ENCODE results near the gene CENPV.
"Not testable (repeated sequence)": the region's sequence is repeated elsewhere in the genome, so short reads cannot be mapped to it uniquely, and the experiment has no call there.

Gene CENPV

GRCh38 chr17:16313139-16314090, 39.9 kb downstream of the CENPV start:
- no peak overlapping the region for H3K4me3 ChIP-seq (ENCODE audit: low read depth, low read length)
- H3K4me1 ChIP-seq (ENCODE audit: control insufficient read depth, insufficient read depth, low read length, unreplicated experiment): no peaks in the 10 kb centered on the region
- no peaks in the 10 kb centered on the region for H3K27me3 ChIP-seq (ENCODE audit: insufficient read depth, low read length)
- H3K36me3 ChIP-seq (ENCODE audit: insufficient read depth, low read length): no peaks in the 10 kb centered on the region
- no peak overlapping the region for H3K27ac ChIP-seq (ENCODE audit: low read depth, low read length)
- H3K79me2 ChIP-seq (ENCODE audit: control insufficient read depth, insufficient read depth, low read length, unreplicated experiment): no peaks in the 10 kb centered on the region
- no peak overlapping the region for H2AFZ ChIP-seq (ENCODE audit: low read length, unreplicated experiment)

- not testable (repeated sequence) for H3K4me1 ChIP-seq (ENCODE audit: control insufficient read depth, insufficient read depth, low read length, unreplicated experiment); H2AFZ ChIP-seq (ENCODE audit: low read length, unreplicated experiment); H3K27ac ChIP-seq (ENCODE audit: low read depth, low read length); H3K36me3 ChIP-seq (ENCODE audit: insufficient read depth, low read length); H3K4me3 ChIP-seq (ENCODE audit: low read depth, low read length); H3K79me2 ChIP-seq (ENCODE audit: control insufficient read depth, insufficient read depth, low read length, unreplicated experiment); H3K27me3 ChIP-seq (ENCODE audit: insufficient read depth, low read length)
Observed at GRCh38 chr17:16312061-16312460, 41.2 kb downstream of the CENPV start.

DNA sequence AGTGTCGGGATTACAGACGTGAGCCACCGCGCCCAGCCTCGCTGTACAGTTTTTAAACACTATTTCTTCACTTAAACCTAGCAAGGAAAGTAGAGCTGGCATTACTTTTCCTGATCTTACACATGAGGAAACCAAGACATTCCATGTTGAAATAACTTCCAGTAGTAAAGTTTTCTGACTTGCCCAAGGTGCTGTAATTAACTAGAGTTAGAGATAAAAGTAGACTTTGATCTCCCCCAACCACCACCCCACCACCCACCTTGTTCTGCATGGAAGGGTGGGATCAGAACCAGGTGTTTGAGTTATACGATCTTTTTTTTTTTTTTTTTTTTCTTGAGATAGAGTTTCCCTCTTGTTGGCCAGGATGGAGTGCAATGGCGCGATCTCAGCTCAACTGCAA, 47.1 kb downstream of the CENPV start:
- Histone ChIP-seq H3K79me2 (ENCODE audit: control insufficient read depth, insufficient read depth, low read length, unreplicated experiment) (no peaks in the 10 kb centered on the region), H3K4me3 (ENCODE audit: low read depth, low read length) (no peak overlapping the region), H3K36me3 (ENCODE audit: insufficient read depth, low read length) (no peaks in the 10 kb centered on the region), H2AFZ (ENCODE audit: low read length, unreplicated experiment) (no peak overlapping the region), H3K4me1 (ENCODE audit: control insufficient read depth, insufficient read depth, low read length, unreplicated experiment) (peaks cover 7% of the 10 kb centered on the region), H3K27me3 (ENCODE audit: insufficient read depth, low read length) (no peaks in the 10 kb centered on the region), H3K27ac (ENCODE audit: low read depth, low read length) (no peak overlapping the region)

DNA sequence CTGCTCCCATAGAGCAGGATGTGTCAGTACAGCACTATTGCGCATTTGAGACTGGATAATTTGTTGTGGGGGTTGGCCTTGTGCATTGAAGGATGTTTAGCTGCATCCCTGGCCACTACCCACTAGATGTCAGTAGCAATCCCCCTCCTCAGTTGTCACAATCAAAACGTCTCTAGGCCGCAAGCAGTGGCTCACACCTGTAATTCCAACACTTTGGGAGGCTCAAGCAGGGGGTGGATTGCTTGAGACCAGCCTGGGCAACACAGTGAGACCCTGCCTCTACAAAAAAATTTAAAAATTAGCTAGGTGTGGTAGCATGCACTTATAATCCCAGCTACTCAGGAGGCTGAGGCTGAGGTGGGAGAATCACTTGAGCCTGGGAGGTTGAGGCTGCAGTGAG, 48.4 kb downstream of the CENPV start:
- Histone ChIP-seq H3K27me3 (ENCODE audit: insufficient read depth, low read length) (no peaks in the 10 kb centered on the region), H3K4me3 (ENCODE audit: low read depth, low read length) (no peak overlapping the region), H3K4me1 (ENCODE audit: control insufficient read depth, insufficient read depth, low read length, unreplicated experiment) (peaks cover 7% of the 10 kb centered on the region), H3K27ac (ENCODE audit: low read depth, low read length) (no peak overlapping the region), H3K36me3 (ENCODE audit: insufficient read depth, low read length) (no peaks in the 10 kb centered on the region), H2AFZ (ENCODE audit: low read length, unreplicated experiment) (no peak overlapping the region), H3K79me2 (ENCODE audit: control insufficient read depth, insufficient read depth, low read length, unreplicated experiment) (no peaks in the 10 kb centered on the region)

DNA sequence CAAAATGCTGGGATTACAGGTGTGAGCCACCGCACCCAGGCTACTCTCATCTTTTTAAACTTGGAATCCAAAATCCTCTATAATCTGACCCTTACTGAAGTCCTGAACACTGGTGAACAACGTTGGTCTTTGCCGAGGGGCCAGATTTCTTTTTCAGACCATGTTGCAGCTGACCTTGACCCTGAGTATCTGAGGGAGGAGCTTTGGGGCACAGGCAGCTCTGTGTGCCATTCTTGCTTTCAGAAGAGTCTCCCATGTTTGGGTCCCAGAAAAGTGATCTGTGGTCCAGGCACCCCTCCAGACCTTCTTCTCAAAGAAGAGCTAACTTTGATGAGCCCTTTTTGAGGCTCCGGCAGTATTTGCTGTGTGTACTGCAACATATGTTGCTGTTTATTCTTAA, 50.4 kb downstream of the CENPV start:
- Histone ChIP-seq H3K27me3 (ENCODE audit: insufficient read depth, low read length) (no peaks in the 10 kb centered on the region), H3K4me1 (ENCODE audit: control insufficient read depth, insufficient read depth, low read length, unreplicated experiment) (peaks cover 7% of the 10 kb centered on the region), H3K36me3 (ENCODE audit: insufficient read depth, low read length) (no peaks in the 10 kb centered on the region), H3K4me3 (ENCODE audit: low read depth, low read length) (no peak overlapping the region), H3K27ac (ENCODE audit: low read depth, low read length) (no peak overlapping the region), H2AFZ (ENCODE audit: low read length, unreplicated experiment) (no peak overlapping the region), H3K79me2 (ENCODE audit: control insufficient read depth, insufficient read depth, low read length, unreplicated experiment) (no peaks in the 10 kb centered on the region)

GRCh38 chr17:16301963-16302855, 51.1 kb downstream of the CENPV start:
- Histone ChIP-seq H2AFZ (ENCODE audit: low read length, unreplicated experiment) (no peak overlapping the region), H3K36me3 (ENCODE audit: insufficient read depth, low read length) (no peaks in the 10 kb centered on the region), H3K79me2 (ENCODE audit: control insufficient read depth, insufficient read depth, low read length, unreplicated experiment) (no peaks in the 10 kb centered on the region), H3K4me3 (ENCODE audit: low read depth, low read length) (no peak overlapping the region), H3K27ac (ENCODE audit: low read depth, low read length) (no peak overlapping the region), H3K4me1 (ENCODE audit: control insufficient read depth, insufficient read depth, low read length, unreplicated experiment) (peaks cover 7% of the 10 kb centered on the region), H3K27me3 (ENCODE audit: insufficient read depth, low read length) (no peaks in the 10 kb centered on the region)

GRCh38 chr17:16300554-16300953, 52.7 kb downstream of the CENPV start:
- Histone ChIP-seq H3K36me3 (ENCODE audit: insufficient read depth, low read length) (no peaks in the 10 kb centered on the region), H3K27me3 (ENCODE audit: insufficient read depth, low read length) (no peaks in the 10 kb centered on the region), H3K4me3 (ENCODE audit: low read depth, low read length) (no peak overlapping the region), H3K27ac (ENCODE audit: low read depth, low read length) (no peak overlapping the region), H3K79me2 (ENCODE audit: control insufficient read depth, insufficient read depth, low read length, unreplicated experiment) (no peaks in the 10 kb centered on the region), H2AFZ (ENCODE audit: low read length, unreplicated experiment) (no peak overlapping the region), H3K4me1 (ENCODE audit: control insufficient read depth, insufficient read depth, low read length, unreplicated experiment) (peaks cover 7% of the 10 kb centered on the region)

DNA sequence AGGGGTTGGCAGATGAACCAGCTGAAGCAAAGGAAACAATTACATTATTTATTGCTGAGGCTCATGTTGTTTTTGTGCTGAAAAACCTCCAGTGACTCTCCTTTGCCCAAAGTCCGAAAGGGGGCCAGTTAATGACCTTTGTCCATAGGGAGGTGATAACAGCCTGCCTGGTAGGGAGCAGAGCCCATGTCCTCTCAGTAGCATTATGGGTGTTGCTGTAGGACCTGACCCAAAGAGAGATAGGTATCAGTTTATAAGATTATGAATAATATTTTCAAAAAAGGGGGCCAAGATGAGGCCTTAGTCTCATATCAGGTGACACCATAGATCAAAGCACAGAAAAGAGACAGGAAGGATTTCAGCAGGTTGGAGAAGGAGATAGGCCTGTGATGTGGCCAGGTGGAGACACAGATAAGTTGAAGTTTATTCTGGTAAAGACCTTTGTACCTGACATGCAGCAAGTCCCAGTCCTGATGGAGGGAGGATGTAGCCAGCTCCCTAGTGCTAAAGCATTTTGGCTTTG, 55.1 kb downstream of the CENPV start:
- no peaks in the 10 kb centered on the region for H3K36me3 ChIP-seq (ENCODE audit: insufficient read depth, low read length)
- no peak overlapping the region for H2AFZ ChIP-seq (ENCODE audit: low read length, unreplicated experiment)
- no peaks in the 10 kb centered on the region for H3K27me3 ChIP-seq (ENCODE audit: insufficient read depth, low read length)
- peaks cover 7% of the 10 kb centered on the region for H3K4me1 ChIP-seq (ENCODE audit: control insufficient read depth, insufficient read depth, low read length, unreplicated experiment)
- no peak overlapping the region for H3K4me3 ChIP-seq (ENCODE audit: low read depth, low read length)
- H3K27ac ChIP-seq (ENCODE audit: low read depth, low read length): no peak overlapping the region
- no peaks in the 10 kb centered on the region for H3K79me2 ChIP-seq (ENCODE audit: control insufficient read depth, insufficient read depth, low read length, unreplicated experiment)

GRCh38 chr17:16297367-16298139, 55.7 kb downstream of the CENPV start:
- no peaks in the 10 kb centered on the region for H3K79me2 ChIP-seq (ENCODE audit: control insufficient read depth, insufficient read depth, low read length, unreplicated experiment)
- H3K27ac ChIP-seq (ENCODE audit: low read depth, low read length): no peak overlapping the region
- H3K4me3 ChIP-seq (ENCODE audit: low read depth, low read length): no peak overlapping the region
- no peaks in the 10 kb centered on the region for H3K27me3 ChIP-seq (ENCODE audit: insufficient read depth, low read length)
- no peaks in the 10 kb centered on the region for H3K36me3 ChIP-seq (ENCODE audit: insufficient read depth, low read length)
- peaks cover 7% of the 10 kb centered on the region for H3K4me1 ChIP-seq (ENCODE audit: control insufficient read depth, insufficient read depth, low read length, unreplicated experiment)
- H2AFZ ChIP-seq (ENCODE audit: low read length, unreplicated experiment): no peak overlapping the region

GRCh38 chr17:16296072-16296471, 57.2 kb downstream of the CENPV start:
- H3K27ac ChIP-seq (ENCODE audit: low read depth, low read length); H3K4me3 ChIP-seq (ENCODE audit: low read depth, low read length); H3K27me3 ChIP-seq (ENCODE audit: insufficient read depth, low read length); H3K79me2 ChIP-seq (ENCODE audit: control insufficient read depth, insufficient read depth, low read length, unreplicated experiment); H2AFZ ChIP-seq (ENCODE audit: low read length, unreplicated experiment); H3K36me3 ChIP-seq (ENCODE audit: insufficient read depth, low read length); H3K4me1 ChIP-seq (ENCODE audit: control insufficient read depth, insufficient read depth, low read length, unreplicated experiment): not testable (repeated sequence)

All from ACC112 (cell line).